Gastroesophageal sphincter (tissue), 4 donors: ENCODE results near the gene SMCO4. TPM values are rescaled to one million over a fixed set of nuclear protein-coding genes. Genes with fewer than 3 reads are reported as not detected.
A peak's percentile ranks its signal among the peaks of the same experiment; 100 is the strongest.

Source experiments
- ATAC-seq: fragments of 150-250 bp; one replicate; pipeline ENCODE4 v1.9.1; 2016; ENCODE audit warnings: mild to moderate bottlenecking, moderate library complexity
- H3K27ac ChIP-seq, 4 donors: fragments of 200-600 bp; sonication (generic) in 3 of 4; 1 replicate in 3 of 4; 2 replicates in 1 of 4; pipeline ENCODE4 v1.5.1; 2016 to 2019
- H3K27me3 ChIP-seq: fragments of 200-600 bp; sonication (generic); one replicate; pipeline ENCODE4 v1.5.1; 2019
- H3K36me3 ChIP-seq, 2 donors: fragments of 200-600 bp; sonication (generic); one replicate each; pipeline ENCODE4 v1.5.1; 2019; ENCODE audit warnings: control low read depth in 1 of 2
- H3K4me1 ChIP-seq, 3 donors: fragments of 200-600 bp; sonication (generic); 1 replicate in 2 of 3; 2 replicates in 1 of 3; pipeline ENCODE4 v1.5.1; 2016 to 2019; ENCODE audit warnings: control low read depth in 2 of 3
- H3K4me3 ChIP-seq, 2 donors: fragments of 200-600 bp; sonication (generic); one replicate each; pipeline ENCODE4 v1.5.1; 2019; ENCODE audit warnings: mild to moderate bottlenecking in 1 of 2, moderate library complexity in 1 of 2
- H3K9me3 ChIP-seq, 3 donors: fragments of 200-600 bp; sonication (generic); one replicate each; pipeline ENCODE4 v1.5.1; 2017 to 2019; ENCODE audit warnings: control low read depth in 2 of 3
- CTCF ChIP-seq, 4 experiments: fragments of 200-600 bp in 2 of 4; fragments of 450-650 bp in 2 of 4; sonication (generic) in 1 of 4; IDR thresholded peaks; one replicate each; pipeline ENCODE4 v1.5.1; 2017 to 2019; ENCODE audit warnings: antibody characterized with exemption in 4 of 4, mild to moderate bottlenecking in 2 of 4, moderate library complexity in 2 of 4
- EP300 ChIP-seq: sonication (generic); formaldehyde crosslinking; IDR thresholded peaks from one replicate; pipeline ENCODE4 v1.6.1; 2017; ENCODE audit warnings: antibody characterized with exemption, mild to moderate bottlenecking
- POLR2A ChIP-seq, 2 donors: fragments of 450-650 bp; IDR thresholded peaks; one replicate each; pipeline ENCODE4 v1.6.1; 2017; ENCODE audit warnings: antibody characterized with exemption in 2 of 2, mild to moderate bottlenecking in 2 of 2, moderate library complexity in 1 of 2
- POLR2AphosphoS5 ChIP-seq: sonication (generic); formaldehyde crosslinking; IDR thresholded peaks from one replicate; pipeline ENCODE4 v1.6.1; 2017; ENCODE audit warnings: antibody characterized with exemption
- WGBS, 2 donors: methylation state at CpG; one replicate each; pipeline ENCODE4 v1.1.5; 2018; ENCODE audit warnings: low coverage in 1 of 2; 5-methylcytosine and 5-hydroxymethylcytosine counted together
- total RNA-seq, 4 donors: library from RNA; depleted of rRNA; stranded (reverse); fragments of >200 nt; gene quantifications; one replicate each; pipeline ENCODE4 v1.1.0, GENCODE V29; 2016

SMCO4 gene
- total RNA-seq, 4 donors from 2014 or later = 5.6 to 15.5 (median 11.6) TPM

- 78 to 89% methylated on average over 5 to 6 of the region's 6 CpGs for WGBS, 2 donors
- no peak overlapping the region for H3K4me3 ChIP-seq
- ATAC-seq = no peak
- TF ChIP-seq EP300 (no peak), CTCF (IDR thresholded peaks at IDR 0.05) (no peak), POLR2AphosphoS5 (no peak), POLR2A (IDR thresholded peaks at IDR 0.05) (no peak)
- H3K9me3 ChIP-seq = no peaks in the 10 kb centered on the region
- peaks cover 4% of the 10 kb centered on the region for H3K27me3 ChIP-seq
- no peak overlapping the region for H3K27ac ChIP-seq
- no peaks in the 10 kb centered on the region for H3K36me3 ChIP-seq
- H3K4me1 ChIP-seq = peaks cover 0 to 3% (median 1%) of the 10 kb centered on the region in 3 donors
Measured at GRCh38 chr11:93548679-93549319, 5.6 kb upstream of the SMCO4 start.

DNA sequence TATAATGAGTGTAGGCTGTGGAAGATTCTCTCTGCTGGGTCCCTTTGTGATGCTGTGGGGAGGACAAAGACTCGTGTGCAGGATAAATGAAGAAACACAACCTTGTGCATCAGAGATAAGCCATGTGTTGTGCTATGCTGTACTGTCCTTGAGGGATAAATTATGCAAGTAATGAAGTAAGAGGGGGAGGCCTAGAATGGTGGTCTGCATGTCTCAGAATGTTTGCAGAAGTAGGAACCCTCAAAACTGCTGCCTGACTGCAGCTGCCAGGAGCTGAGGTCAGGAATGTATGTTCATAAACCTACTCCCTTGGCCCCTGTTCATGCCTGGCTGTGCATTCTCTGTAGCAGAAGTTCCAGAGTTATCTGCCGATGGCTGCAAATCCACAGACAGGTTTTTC lies 4.6 kb upstream of the SMCO4 start:
- Histone ChIP-seq H3K4me3 (no peak overlapping the region), H3K27me3 (no peaks in the 10 kb centered on the region), H3K4me1 (peaks cover 0 to 9% (median 4%) of the 10 kb centered on the region in 3 donors), H3K9me3 (no peaks in the 10 kb centered on the region), H3K36me3 (no peaks in the 10 kb centered on the region), H3K27ac (no peak overlapping the region)
- 50% methylated on average over 1 of the region's 2 CpGs; no CpG with 5 or more reads in 1 of the 2 donors for WGBS, 2 donors
- TF ChIP-seq CTCF (IDR thresholded peaks at IDR 0.05) (no peak), EP300 (no peak), POLR2A (IDR thresholded peaks at IDR 0.05) (no peak), POLR2AphosphoS5 (no peak)
- ATAC-seq = no peak

GRCh38 chr11:93547028-93547427 lies 3.8 kb upstream of the SMCO4 start:
- 83% methylated on average over 2 of the region's 2 CpGs for WGBS, 2 donors
- TF ChIP-seq EP300 = no peak
- TF ChIP-seq POLR2A (IDR thresholded peaks at IDR 0.05) = no peak
- TF ChIP-seq CTCF (IDR thresholded peaks at IDR 0.05) = no peak
- TF ChIP-seq POLR2AphosphoS5 = no peak
- ATAC-seq = no peak
- Histone ChIP-seq H3K27me3 (no peaks in the 10 kb centered on the region), H3K4me3 (no peak overlapping the region), H3K27ac (no peak overlapping the region), H3K9me3 (no peaks in the 10 kb centered on the region), H3K4me1 (peaks cover 0 to 14% (median 4%) of the 10 kb centered on the region in 3 donors), H3K36me3 (no peaks in the 10 kb centered on the region)

- no peak for TF ChIP-seq POLR2A (IDR thresholded peaks at IDR 0.05)
- no peak for TF ChIP-seq POLR2AphosphoS5
- TF ChIP-seq CTCF (IDR thresholded peaks at IDR 0.05) = no peak
- peaks cover 0 to 26% (median 4%) of the 10 kb centered on the region in 3 donors for H3K4me1 ChIP-seq
- ATAC-seq = no peak
- no peaks in the 10 kb centered on the region for H3K27me3 ChIP-seq
- H3K4me3 ChIP-seq = no peak overlapping the region
- no peaks in the 10 kb centered on the region for H3K9me3 ChIP-seq
- H3K36me3 ChIP-seq = no peaks in the 10 kb centered on the region
- WGBS, 2 donors = 78% methylated on average over 2 of the region's 2 CpGs; no CpG with 5 or more reads in 1 of the 2 donors
- no peak overlapping the region for H3K27ac ChIP-seq
Measured at GRCh38 chr11:93545566-93545965, 2.4 kb upstream of the SMCO4 start.

DNA sequence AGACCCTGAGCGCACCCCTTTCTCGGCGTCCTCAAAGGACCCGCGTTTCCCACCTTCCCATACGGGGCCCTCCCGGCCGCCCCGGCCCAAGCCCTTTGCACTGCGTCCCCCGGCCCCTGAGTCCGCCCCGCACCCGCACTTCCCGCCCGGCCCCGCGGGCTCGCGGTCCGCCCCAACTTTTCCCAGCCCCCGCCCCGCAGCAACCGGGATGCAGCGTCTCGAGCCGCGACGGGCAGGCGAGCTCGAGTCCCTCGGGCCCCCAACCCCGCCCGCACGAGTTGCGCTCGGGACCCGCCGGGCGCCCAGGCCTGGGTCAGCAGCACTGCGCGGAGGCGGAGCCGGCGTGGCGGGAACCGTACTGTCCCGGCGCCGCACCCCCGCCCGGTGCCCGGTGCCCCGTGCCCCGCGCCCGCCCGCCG lies 371 bp downstream of the SMCO4 start:
- Histone ChIP-seq H3K36me3 (no peaks in the 10 kb centered on the region), H3K27ac (peak overlapping the region; percentile 64 to 91 (median 90)), H3K4me3 (peak overlapping the region; percentile 87 to 92), H3K9me3 (no peaks in the 10 kb centered on the region), H3K27me3 (no peaks in the 10 kb centered on the region), H3K4me1 (peaks cover 0 to 40% (median 4%) of the 10 kb centered on the region in 3 donors)
- TF ChIP-seq CTCF (IDR thresholded peaks at IDR 0.05) = no peak
- TF ChIP-seq POLR2A (IDR thresholded peaks at IDR 0.05) = no peak
- TF ChIP-seq EP300 = no peak
- TF ChIP-seq POLR2AphosphoS5 = no peak
- WGBS, 2 donors = 0% methylated on average over 2 of the region's 59 CpGs; no CpG with 5 or more reads in 1 of the 2 donors
- peak; percentile 57 for ATAC-seq
